HepG2 (cell line): ENCODE measurements around the gene RHBDD1. TPM values are rescaled to one million over a fixed set of nuclear protein-coding genes. Genes with fewer than 3 reads are reported as not detected.

ENCODE experiments used
- ATF6 ChIP-seq: sonication (generic); formaldehyde crosslinking; conservative IDR thresholded peaks from 2 replicates; pipeline ENCODE4 v1.4.0; 2020; ENCODE audit warnings: missing genetic modification reagents
- CREM ChIP-seq, 2 experiments: sonication (generic) in 1 of 2; formaldehyde crosslinking in 1 of 2; IDR thresholded peaks; 2 replicates each; pipeline versions ENCODE4 v1.4.0 to v1.6.1; 2016 to 2020; ENCODE audit warnings: antibody characterized with exemption in 1 of 2, mild to moderate bottlenecking in 1 of 2, missing genetic modification reagents in 1 of 2
- DDIT3 ChIP-seq: sonication (generic); formaldehyde crosslinking; IDR thresholded peaks from 2 replicates; pipeline ENCODE4 v1.4.0; 2020; ENCODE audit warnings: mild to moderate bottlenecking, missing genetic modification reagents
- EP300 ChIP-seq, 3 experiments: sonication (generic) in 1 of 3; formaldehyde crosslinking in 1 of 3; IDR thresholded peaks; 2 replicates each; pipeline versions ENCODE4 v1.5.1 to v1.6.1; 2011 to 2020; ENCODE audit warnings: low read depth in 2 of 3, low read length in 2 of 3, borderline replicate concordance in 1 of 3, improper control_type of control experiment in 1 of 3, mild to moderate bottlenecking in 1 of 3, missing genetic modification reagents in 1 of 3, moderate library complexity in 1 of 3
- FOXA3 ChIP-seq: IDR thresholded peaks from 2 replicates; pipeline ENCODE4 v1.6.1; 2016; ENCODE audit warnings: missing genetic modification reagents, missing compliant biosample characterization
- HMG20A ChIP-seq: IDR thresholded peaks from 2 replicates; pipeline ENCODE4 v1.6.1; 2016; ENCODE audit warnings: borderline replicate concordance
- KDM5B ChIP-seq: sonication (generic); formaldehyde crosslinking; IDR thresholded peaks from 2 replicates; pipeline ENCODE4 v1.4.0; 2020; ENCODE audit warnings: missing genetic modification reagents, mild to moderate bottlenecking, borderline replicate concordance
- MEF2D ChIP-seq: sonication (generic); formaldehyde crosslinking; IDR thresholded peaks from 2 replicates; pipeline ENCODE4 v1.5.1; 2020; ENCODE audit warnings: mild to moderate bottlenecking, missing genetic modification reagents
- MLX ChIP-seq: IDR thresholded peaks from 2 replicates; pipeline ENCODE4 v1.6.1; 2016
- NFYB ChIP-seq: sonication (generic); formaldehyde crosslinking; IDR thresholded peaks from 2 replicates; pipeline ENCODE4 v1.4.0; 2020; ENCODE audit warnings: missing genetic modification reagents
- PHF8 ChIP-seq: sonication (generic); formaldehyde crosslinking; IDR thresholded peaks from 2 replicates; pipeline ENCODE4 v1.5.0; 2020; ENCODE audit warnings: missing genetic modification reagents
- SALL1 ChIP-seq: sonication (generic); formaldehyde crosslinking; IDR thresholded peaks from 2 replicates; pipeline ENCODE4 v1.8.0; 2022; ENCODE audit warnings: mild to moderate bottlenecking, missing genetic modification reagents
- SIX1 ChIP-seq: sonication (generic); formaldehyde crosslinking; IDR thresholded peaks from 2 replicates; pipeline ENCODE4 v1.4.0; 2020; ENCODE audit warnings: missing genetic modification reagents, borderline replicate concordance
- STAG1 ChIP-seq: sonication (generic); formaldehyde crosslinking; IDR thresholded peaks from 2 replicates; pipeline ENCODE4 v1.4.0; 2020; ENCODE audit warnings: missing genetic modification reagents
- TCF12 ChIP-seq, 2 experiments: fragments of 450-650 bp in 1 of 2; sonication (generic) in 1 of 2; formaldehyde crosslinking in 1 of 2; IDR thresholded peaks; 2 replicates each; pipeline versions ENCODE4 v1.6.1 to v1.8.0; 2017 to 2022; ENCODE audit warnings: antibody characterized with exemption in 1 of 2, mild to moderate bottlenecking in 1 of 2, missing genetic modification reagents in 1 of 2, moderate library complexity in 1 of 2
- TCF7L2 ChIP-seq: IDR thresholded peaks from 2 replicates; pipeline ENCODE4 v1.6.1; 2011; ENCODE audit warnings: mild to moderate bottlenecking, low read depth, low read length, moderate library complexity
- TEAD3 ChIP-seq: optimal IDR thresholded peaks from 2 replicates; pipeline ENCODE3; 2016; ENCODE audit warnings: borderline replicate concordance
- TMF1 ChIP-seq: sonication (generic); formaldehyde crosslinking; IDR thresholded peaks from 2 replicates; pipeline ENCODE4 v1.8.1; 2022; ENCODE audit warnings: low read depth, missing genetic modification reagents
- ZNF234 ChIP-seq: sonication (generic); formaldehyde crosslinking; conservative IDR thresholded peaks from 2 replicates; pipeline ENCODE4 v1.5.1; 2020; ENCODE audit warnings: mild to moderate bottlenecking, missing genetic modification reagents
- ZNF292 ChIP-seq: sonication (generic); formaldehyde crosslinking; IDR thresholded peaks from 2 replicates; pipeline ENCODE4 v1.8.1; 2022; ENCODE audit warnings: mild to moderate bottlenecking, low read depth, missing genetic modification reagents, borderline replicate concordance
- ZNF644 ChIP-seq: IDR thresholded peaks from 2 replicates; pipeline ENCODE4 v1.6.1; 2016; ENCODE audit warnings: low read depth
- ZNF678 ChIP-seq: sonication (generic); formaldehyde crosslinking; IDR thresholded peaks from 2 replicates; pipeline ENCODE4 v1.4.0; 2020; ENCODE audit warnings: mild to moderate bottlenecking, missing genetic modification reagents
- ZNF746 ChIP-seq: sonication (generic); formaldehyde crosslinking; IDR thresholded peaks from 2 replicates; pipeline ENCODE4 v1.8.0; 2022; ENCODE audit warnings: mild to moderate bottlenecking, missing genetic modification reagents
- polyA plus RNA-seq, 8 experiments: library from polyadenylated mRNA; depleted of rRNA in 3 of 8; stranded (reverse) in 7 of 8; unstranded in 1 of 8; fragments of >200 nt; fragmentation: Illumina TruSeq in 4 of 8; extraction: Trizol in 4 of 8; gene quantifications; 2 replicates each; pipeline versions ENCODE4 v1.2.1 to v1.2.3, GENCODE V29; 2011 to 2016; ENCODE audit warnings: low read depth in 4 of 8, missing spikeins in 1 of 8, mixed read lengths in 1 of 8; ENCODE audit not compliant: insufficient read depth in 1 of 8
- total RNA-seq, 5 experiments: library from RNA; depleted of rRNA; stranded (reverse); fragments of >200 nt; fragmentation: Illumina TruSeq; extraction: Trizol; gene quantifications; 2 replicates each; pipeline ENCODE4 v1.2.3, GENCODE V29; 2016; ENCODE audit warnings: low read depth in 1 of 5
- TF ChIP-seq, protein P1 (sequence below): sonication (generic); formaldehyde crosslinking; IDR thresholded peaks from 2 replicates; pipeline ENCODE4 v1.5.0; 2020; ENCODE audit warnings: missing genetic modification reagents
- TF ChIP-seq, protein P2 (sequence below): sonication (generic); formaldehyde crosslinking; IDR thresholded peaks from 2 replicates; pipeline ENCODE4 v1.4.0; 2020; ENCODE audit warnings: missing genetic modification reagents

The RHBDD1 gene
- total and polyA plus RNA-seq, 2 of the 13 experiments (the other 11 are each of a cell fraction or from before 2014, with no cell fraction given): 8.2 to 9.5 TPM

DNA sequence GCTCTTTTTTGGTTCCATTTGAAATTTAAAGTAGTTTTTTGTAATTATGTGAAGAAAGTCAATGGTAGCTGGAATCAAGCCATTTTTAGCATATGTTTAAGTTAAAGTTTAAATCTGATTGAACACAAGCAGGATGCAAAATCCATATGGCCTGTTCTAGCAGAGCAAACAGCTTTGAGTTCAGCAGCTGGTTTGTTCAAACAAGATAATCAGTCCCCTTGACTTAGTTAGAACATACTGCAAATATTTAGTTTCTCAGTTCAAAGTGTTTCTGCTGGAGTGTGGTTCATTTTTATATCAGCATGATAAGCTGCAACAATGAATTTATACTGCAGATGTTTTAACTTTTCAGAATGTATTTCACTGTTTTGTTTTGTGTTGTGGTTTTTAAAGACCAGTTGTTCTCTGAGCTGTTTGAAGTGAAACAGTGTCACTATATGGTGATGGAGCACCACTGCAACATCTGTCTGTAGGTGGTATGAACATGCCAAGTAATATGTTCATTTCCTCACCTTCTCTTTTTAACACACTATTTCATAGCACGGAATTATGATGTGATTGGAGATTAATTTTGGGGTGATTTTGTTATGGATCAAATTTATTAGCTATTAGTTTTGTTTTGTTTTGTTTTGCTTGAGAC is 202.8 kb downstream of the RHBDD1 start (continued):
- TF ChIP-seq TEAD3 (CRISPR knock-in tag): peak; percentile 14
- peak; percentile 70; the same call in 1 of the 2 replicates for TF ChIP-seq MEF2D (CRISPR knock-in tag)
- no peak for TF ChIP-seq NFYB (CRISPR knock-in tag)
- TF ChIP-seq TMF1 (CRISPR knock-in tag): no peak
- TF ChIP-seq ATF6 (CRISPR knock-in tag): no peak
- TF ChIP-seq, protein P1, sequence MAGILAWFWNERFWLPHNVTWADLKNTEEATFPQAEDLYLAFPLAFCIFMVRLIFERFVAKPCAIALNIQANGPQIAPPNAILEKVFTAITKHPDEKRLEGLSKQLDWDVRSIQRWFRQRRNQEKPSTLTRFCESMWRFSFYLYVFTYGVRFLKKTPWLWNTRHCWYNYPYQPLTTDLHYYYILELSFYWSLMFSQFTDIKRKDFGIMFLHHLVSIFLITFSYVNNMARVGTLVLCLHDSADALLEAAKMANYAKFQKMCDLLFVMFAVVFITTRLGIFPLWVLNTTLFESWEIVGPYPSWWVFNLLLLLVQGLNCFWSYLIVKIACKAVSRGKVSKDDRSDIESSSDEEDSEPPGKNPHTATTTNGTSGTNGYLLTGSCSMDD (CRISPR knock-in tag): no peak
- TF ChIP-seq TCF12 (IDR thresholded peaks at IDR 0.05): no peak
- peak; percentile 50; the same call in 1 of the 2 replicates for TF ChIP-seq TCF12 (CRISPR knock-in tag; IDR thresholded peaks at IDR 0.05)
- no peak for TF ChIP-seq ZNF234 (CRISPR knock-in tag)
- TF ChIP-seq ZNF292 (CRISPR knock-in tag): peak; percentile 89; the same call in 1 of the 2 replicates
- TF ChIP-seq ZNF644: 0 out of 2 replicates have a peak, but pooled peaks have one; percentile 25
- peak; percentile 60; the same call in 1 of the 2 replicates for TF ChIP-seq TCF7L2
- TF ChIP-seq STAG1: peak; percentile 30; the same call in 1 of the 2 replicates
- TF ChIP-seq PHF8 (CRISPR knock-in tag): no peak
- TF ChIP-seq MLX: peak; percentile 53; the same call in 1 of the 2 replicates
- no peak for TF ChIP-seq ZNF678
- peak; percentile 62; the same call in 1 of the 2 replicates for TF ChIP-seq CREM (IDR thresholded peaks at IDR 0.05)
- no peak for TF ChIP-seq CREM (CRISPR knock-in tag; IDR thresholded peaks at IDR 0.05)
- no peak for TF ChIP-seq KDM5B
- TF ChIP-seq FOXA3 (CRISPR knock-in tag): peak; percentile 85
- TF ChIP-seq HMG20A (CRISPR knock-in tag): peak; percentile 40; the same call in 1 of the 2 replicates
- peak in 1 of 2 experiments; percentile 84; a peak in 2 of 4 replicates for TF ChIP-seq EP300 (IDR thresholded peaks at IDR 0.05; ENCODE audit: low read depth in 2 of 2, low read length in 2 of 2)
- no peak for TF ChIP-seq EP300 (CRISPR knock-in tag; IDR thresholded peaks at IDR 0.05; ENCODE audit: borderline replicate concordance)
- TF ChIP-seq ZNF746 (CRISPR knock-in tag): no peak
- no peak for TF ChIP-seq DDIT3 (CRISPR knock-in tag)
- TF ChIP-seq, protein P2, sequence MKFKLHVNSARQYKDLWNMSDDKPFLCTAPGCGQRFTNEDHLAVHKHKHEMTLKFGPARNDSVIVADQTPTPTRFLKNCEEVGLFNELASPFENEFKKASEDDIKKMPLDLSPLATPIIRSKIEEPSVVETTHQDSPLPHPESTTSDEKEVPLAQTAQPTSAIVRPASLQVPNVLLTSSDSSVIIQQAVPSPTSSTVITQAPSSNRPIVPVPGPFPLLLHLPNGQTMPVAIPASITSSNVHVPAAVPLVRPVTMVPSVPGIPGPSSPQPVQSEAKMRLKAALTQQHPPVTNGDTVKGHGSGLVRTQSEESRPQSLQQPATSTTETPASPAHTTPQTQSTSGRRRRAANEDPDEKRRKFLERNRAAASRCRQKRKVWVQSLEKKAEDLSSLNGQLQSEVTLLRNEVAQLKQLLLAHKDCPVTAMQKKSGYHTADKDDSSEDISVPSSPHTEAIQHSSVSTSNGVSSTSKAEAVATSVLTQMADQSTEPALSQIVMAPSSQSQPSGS: peak; percentile 56; the same call in 1 of the 2 replicates
- peak; percentile 57; the same call in 1 of the 2 replicates for TF ChIP-seq SALL1 (CRISPR knock-in tag)
- TF ChIP-seq SIX1 (CRISPR knock-in tag): peak; percentile 65; the same call in 1 of the 2 replicates
